HG03025 (cell line): Measurements from ENCODE around the gene TANGO6.
"Not testable (repeated sequence)": the region's sequence is repeated elsewhere in the genome, so short reads cannot be mapped to it uniquely, and the experiment has no call there.

Experiments
- ATAC-seq: cut with Tn5 transposase; IDR thresholded peaks from one replicate; pipeline ENCODE4 v1.9.1; 2021; ENCODE audit warnings: mild to moderate bottlenecking, moderate library complexity; ENCODE audit not compliant: unreplicated experiment, low FRiP score

Gene TANGO6

GRCh38 chr16:69111876-69112230, 268.5 kb downstream of the TANGO6 start:
- ATAC-seq = no peak

- ATAC-seq = no peak
Observed at GRCh38 chr16:69112285-69113129, 269.2 kb downstream of the TANGO6 start.

GRCh38 chr16:69113216-69113615, 269.9 kb downstream of the TANGO6 start:
- ATAC-seq = no peak

- ATAC-seq = no peak
Observed at GRCh38 chr16:69114346-69114975, 271.1 kb downstream of the TANGO6 start.

- ATAC-seq = no peak
Observed at GRCh38 chr16:69114976-69115355, 271.6 kb downstream of the TANGO6 start.

GRCh38 chr16:69115361-69115760, 272.0 kb downstream of the TANGO6 start:
- no peak for ATAC-seq

GRCh38 chr16:69115837-69116236, 272.5 kb downstream of the TANGO6 start:
- ATAC-seq = no peak

GRCh38 chr16:69116256-69116875, 273.0 kb downstream of the TANGO6 start:
- no peak for ATAC-seq

GRCh38 chr16:69116906-69117305, 273.6 kb downstream of the TANGO6 start:
- no peak for ATAC-seq

- ATAC-seq = no peak
Observed at GRCh38 chr16:69118468-69118867, 275.1 kb downstream of the TANGO6 start.

GRCh38 chr16:69118994-69119393, 275.7 kb downstream of the TANGO6 start:
- ATAC-seq = no peak

GRCh38 chr16:69119536-69119935, 276.2 kb downstream of the TANGO6 start:
- no peak for ATAC-seq

- ATAC-seq = no peak
Observed at GRCh38 chr16:69120096-69120664, 276.8 kb downstream of the TANGO6 start.

- no peak for ATAC-seq
Observed at GRCh38 chr16:69123910-69124309, 280.6 kb downstream of the TANGO6 start.

- ATAC-seq = not testable (repeated sequence)
Observed at GRCh38 chr16:69124406-69124805, 281.1 kb downstream of the TANGO6 start.

GRCh38 chr16:69124961-69125360, 281.6 kb downstream of the TANGO6 start:
- ATAC-seq = not testable (repeated sequence)

GRCh38 chr16:69126221-69126620, 282.9 kb downstream of the TANGO6 start:
- ATAC-seq = no peak

GRCh38 chr16:69126801-69127200, 283.5 kb downstream of the TANGO6 start:
- ATAC-seq = not testable (repeated sequence)

- no peak for ATAC-seq
Observed at GRCh38 chr16:69127966-69128510, 284.7 kb downstream of the TANGO6 start.

GRCh38 chr16:69130461-69130860, 287.1 kb downstream of the TANGO6 start:
- ATAC-seq = no peak
